ENCODE results near the gene TRIM7. TPM values are rescaled to one million over a fixed set of nuclear protein-coding genes. Genes with fewer than 3 reads are reported as not detected.

Gene TRIM7
- polyA plus RNA-seq, 10 donors, result 5.8 to 21.7 (median 12.3) TPM

- no peak for DNase-seq
Measured at GRCh38 chr5:181233801-181234454, 28.9 kb upstream of the TRIM7 start.

- DNase-seq, result no peak
Measured at GRCh38 chr5:181233088-181233800, 28.2 kb upstream of the TRIM7 start.

DNA sequence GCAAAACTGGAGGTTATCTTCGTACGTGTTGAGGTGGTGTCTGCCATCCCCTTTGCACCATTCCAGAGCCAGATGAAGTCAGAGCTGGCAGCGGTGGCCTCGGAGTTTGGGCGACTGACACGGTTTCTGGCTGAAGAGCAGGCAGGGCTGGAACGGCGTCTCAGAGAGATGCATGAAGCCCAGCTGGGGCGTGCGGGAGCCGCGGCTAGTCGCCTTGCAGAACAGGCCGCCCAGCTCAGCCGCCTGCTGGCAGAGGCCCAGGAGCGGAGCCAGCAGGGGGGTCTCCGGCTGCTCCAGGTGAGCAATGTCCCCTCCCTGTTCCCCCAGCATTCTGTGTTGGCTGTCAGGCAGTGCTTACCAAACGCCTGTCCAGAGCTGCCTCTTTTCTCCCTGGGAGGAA is 27.6 kb upstream of the TRIM7 start:
- DNase-seq, result no peak

DNA sequence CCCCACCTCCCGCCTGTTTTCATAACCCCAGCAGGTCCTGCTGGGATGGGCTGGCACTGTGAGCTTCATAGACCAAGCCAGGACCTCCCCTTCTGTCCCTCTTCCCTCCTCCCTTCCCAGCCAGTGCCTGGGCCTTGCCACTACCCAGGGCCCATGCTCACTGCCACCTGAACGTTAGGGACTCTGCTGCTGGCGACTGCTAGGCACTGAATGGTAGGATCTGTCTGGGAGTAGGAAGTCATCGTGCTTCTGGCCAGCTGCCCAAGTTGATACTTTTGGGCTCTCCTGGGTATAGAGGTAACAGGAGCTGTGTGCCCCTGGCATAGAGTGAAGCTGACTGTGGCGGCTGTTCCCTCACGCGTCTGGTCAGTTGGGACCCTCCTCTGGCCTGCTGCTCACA is 26.4 kb upstream of the TRIM7 start:
- DNase-seq, result no peak

- DNase-seq, result no peak
Measured at GRCh38 chr5:181230551-181230950, 25.6 kb upstream of the TRIM7 start.

DNA sequence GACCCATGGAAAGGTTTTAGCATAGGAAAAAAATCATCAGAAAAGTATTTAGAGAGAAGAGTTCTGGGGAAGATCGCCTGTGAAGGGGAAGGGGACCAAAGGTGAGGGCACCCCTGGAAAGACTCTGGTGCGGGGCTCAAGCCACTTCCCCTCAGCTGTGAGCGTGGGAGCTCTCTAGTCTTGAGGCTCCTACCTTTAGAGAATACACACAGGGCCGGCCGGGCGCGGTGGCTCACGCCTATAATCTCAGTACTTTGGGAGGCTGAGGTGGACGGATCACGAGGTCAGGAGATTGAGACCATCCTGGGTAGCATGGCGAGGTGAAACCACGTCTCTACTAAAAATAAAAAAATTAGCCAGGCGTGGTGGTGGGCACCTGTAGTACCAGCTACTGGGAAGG is 25.0 kb upstream of the TRIM7 start:
- no peak for DNase-seq

GRCh38 chr5:181224390-181225229 is 19.6 kb upstream of the TRIM7 start:
- no peak for DNase-seq

DNA sequence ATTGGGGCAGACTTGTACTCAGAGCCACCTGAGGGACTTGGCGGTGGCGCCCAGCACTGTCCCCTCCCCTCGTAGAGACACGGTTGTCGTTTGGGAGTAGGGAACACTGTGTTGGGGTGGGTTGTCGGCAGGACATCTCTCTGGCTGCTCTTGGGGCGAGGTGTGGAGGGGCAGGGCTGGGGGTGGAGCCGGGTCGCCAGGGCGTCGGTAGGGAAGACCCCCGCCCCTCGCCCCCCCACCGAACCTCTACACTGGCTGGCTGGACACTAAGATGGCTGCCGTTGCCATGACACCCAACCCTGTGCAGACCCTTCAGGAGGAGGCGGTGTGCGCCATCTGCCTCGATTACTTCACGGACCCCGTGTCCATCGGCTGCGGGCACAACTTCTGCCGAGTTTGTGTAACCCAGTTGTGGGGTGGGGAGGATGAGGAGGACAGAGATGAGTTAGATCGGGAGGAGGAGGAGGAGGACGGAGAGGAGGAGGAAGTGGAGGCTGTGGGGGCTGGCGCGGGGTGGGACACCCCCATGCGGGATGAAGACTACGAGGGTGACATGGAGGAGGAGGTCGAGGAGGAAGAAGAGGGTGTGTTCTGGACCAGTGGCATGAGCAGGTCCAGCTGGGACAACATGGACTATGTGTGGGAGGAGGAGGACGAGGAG is 18.9 kb upstream of the TRIM7 start:
- no peak for DNase-seq

DNA sequence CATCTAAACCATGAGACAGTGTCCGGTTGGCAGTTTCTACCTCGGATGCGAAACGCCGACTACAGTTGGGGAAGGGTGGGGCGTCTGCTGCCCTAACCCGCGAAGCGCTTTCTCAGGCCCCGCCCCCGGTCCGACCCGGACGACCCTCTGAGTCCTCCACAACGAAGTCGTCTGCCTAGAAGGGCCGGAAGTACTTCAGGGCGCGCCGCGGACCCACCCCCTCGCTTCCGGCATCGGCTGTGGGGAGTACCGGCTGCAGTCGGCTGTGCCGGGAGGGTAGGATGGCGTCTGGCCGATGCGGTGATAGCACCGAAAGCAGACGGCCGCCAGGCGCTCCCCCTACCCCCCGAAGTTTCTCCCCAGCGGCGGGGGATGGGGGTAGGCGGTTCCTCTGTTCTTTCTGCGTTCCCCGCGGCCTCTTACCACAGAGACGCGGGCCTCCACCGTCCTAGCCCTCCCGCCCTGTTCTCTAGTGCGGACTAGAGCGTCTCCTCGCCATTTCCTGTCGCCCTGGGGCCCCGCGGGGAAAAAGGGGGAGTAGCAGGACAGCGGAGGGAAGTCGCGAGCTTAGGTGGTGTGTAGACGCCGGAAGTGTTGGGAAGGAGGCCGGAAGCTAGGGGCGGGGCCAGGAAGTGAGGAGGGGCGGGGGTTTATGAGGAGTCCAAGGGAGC is 18.2 kb upstream of the TRIM7 start, which contains the start of gene TRIM41:
Gene TRIM41 (plus strand): TSS at position 224 of the 671 bp plus-strand sequence. CDS start 719 bp downstream, outside the sequence.
- peak; percentile 98 to 100 (median 99) for DNase-seq

- no peak for DNase-seq
Measured at GRCh38 chr5:181222630-181223057, 17.6 kb upstream of the TRIM7 start.

DNA sequence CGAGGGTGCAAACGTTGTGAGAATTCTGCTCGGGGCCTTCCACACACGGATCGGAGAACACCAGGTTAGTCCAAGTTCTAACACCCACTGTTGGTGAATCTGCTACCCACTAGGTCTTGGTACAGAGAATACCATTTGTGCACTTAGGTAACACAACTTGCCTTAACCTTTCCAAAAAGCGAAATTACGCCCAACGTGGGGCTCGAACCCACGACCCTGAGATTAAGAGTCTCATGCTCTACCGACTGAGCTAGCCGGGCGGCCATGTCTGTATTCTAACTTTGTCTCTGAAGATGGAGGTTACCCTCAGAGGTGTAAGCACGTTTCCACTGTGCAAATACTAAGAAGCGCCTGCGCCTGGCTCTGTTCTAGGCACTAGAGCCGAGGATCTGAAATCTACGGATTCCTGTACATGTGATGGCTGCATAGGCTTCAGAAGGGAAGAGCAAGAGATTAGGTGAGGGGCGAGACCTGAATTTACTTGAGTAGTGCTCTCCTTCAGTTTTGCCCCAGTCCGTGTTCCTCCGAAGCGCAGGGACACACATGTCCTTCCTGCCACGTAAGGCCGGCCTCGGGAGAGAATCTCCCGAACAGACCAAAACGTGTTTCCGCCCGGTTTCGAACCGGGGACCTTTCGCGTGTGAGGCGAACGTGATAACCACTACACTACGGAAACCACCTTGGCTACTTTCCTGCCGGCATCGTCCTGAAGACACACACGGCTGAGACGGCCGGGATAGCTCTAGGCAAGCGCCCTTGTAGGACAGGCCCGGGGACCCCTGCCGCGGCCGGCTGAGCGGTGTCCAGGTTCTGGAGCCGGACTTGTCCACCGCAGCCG is 17.0 kb upstream of the TRIM7 start:
- DNase-seq, result peak; percentile 94 to 97 (median 95)

GRCh38 chr5:181221105-181221791 is 16.3 kb upstream of the TRIM7 start:
- no peak for DNase-seq

GRCh38 chr5:181220178-181220515 is 15.2 kb upstream of the TRIM7 start:
- DNase-seq, result no peak

DNA sequence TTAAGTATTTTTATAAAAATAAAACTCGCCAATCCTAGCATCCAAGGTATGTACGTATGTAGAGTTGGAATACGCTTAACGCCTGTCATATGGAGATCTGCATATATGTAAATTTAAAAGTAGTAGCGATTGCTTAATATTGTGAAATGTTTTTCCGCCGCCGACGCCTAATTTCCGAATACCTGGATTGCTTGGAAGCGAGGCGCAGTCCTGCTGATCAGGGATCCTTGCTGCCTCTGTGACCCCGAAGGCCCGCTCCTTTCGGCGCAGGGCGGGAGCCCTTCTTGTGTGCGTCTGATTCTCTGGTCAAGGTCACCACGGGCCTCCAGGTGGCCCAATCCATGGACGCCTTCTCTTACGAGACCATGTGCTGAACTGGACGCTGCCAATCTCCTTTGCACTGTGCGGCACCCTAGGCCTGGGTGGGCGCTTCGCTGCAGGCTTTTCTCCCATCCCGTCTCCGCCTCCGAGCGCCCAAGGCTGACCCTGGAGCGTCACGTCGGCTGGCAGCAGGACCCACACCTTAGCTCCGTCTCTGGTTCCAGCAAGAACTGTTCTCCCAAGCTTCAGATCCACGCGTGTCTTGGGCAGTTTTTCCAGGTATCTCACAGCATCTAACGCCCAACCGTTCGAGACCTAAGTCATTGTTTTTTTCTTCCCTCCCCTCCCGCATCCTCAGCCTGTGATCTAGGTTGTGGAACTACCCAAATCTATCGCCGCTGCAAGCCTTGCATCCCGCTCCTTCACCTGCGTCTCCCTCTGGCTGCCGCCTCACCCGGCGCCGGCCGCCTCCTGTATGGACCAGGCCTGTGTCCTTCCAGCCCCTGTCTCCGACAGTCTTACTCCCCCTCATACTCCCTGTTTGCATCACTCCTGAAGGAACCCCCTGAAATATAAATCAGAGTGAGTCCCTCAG is 14.5 kb upstream of the TRIM7 start:
- no peak for DNase-seq

DNA sequence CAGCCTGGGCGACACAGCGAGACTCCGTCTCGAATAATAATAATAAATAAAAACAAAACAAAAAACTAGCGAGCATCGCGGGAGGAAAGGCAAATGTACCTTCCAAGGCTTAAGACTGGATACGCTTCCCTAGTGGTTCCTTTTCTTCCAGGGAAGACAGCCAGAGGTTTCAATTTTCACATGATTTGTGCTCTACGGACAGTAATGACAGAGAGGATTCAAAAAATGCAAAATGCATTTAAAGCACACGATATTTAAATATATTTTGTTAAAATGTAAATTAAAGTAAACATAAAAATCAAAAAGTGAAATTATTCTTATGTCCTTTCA is 13.8 kb upstream of the TRIM7 start:
- DNase-seq, result no peak

- peak in 1 of 3 donors; percentile 31 for DNase-seq
Measured at GRCh38 chr5:181217803-181218062, 12.7 kb upstream of the TRIM7 start.

DNA sequence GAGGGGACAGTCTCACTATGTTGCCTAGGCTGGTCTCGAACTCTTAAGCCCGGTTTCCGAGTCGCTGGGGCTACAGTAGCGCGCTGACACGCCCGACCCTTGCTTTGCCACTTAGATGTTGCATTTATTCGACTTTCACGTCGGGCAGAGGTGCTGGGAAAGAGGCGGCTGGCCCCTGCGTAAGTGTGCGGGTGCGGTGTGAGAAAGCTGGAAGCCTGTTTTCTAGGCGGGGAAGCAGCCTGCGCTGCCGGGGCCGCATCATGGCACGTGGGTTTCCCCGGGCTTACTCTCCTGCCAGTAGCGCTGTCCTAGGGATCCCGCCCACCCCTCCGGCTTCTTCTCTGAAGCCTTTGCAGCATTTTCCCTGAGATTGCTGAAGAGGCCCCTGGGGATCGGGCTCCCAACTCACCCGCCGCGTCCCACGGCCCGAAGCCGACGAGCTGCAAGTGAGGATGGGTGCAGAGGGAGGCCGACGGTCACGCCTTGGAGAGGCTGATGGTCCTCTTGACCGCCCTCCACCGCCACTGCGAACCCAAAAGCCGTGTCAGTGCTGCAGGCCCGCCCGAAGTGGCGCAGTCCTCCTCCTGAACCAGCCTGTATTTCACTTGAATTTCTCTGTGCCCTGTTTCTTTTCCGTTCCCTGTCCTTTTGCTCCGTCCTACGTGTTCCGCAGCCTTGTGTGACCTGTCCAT is 12.3 kb upstream of the TRIM7 start:
- DNase-seq, result peak in 1 of 3 donors; percentile 80

Measured in muscle of back (tissue), 11 donors.